Activated CD4-positive, alpha-beta T cell treated with anti-CD3 and anti-CD28 coated beads, Interleukin-10, Interleukin-2, amounts not matched to agents 100 ng/mL and 50 ng/mL, durations not matched to agents 16 hours and 8 hours (primary cell): ENCODE results near the gene STX7.

Experiments used
- DNase-seq: peaks from one replicate; pipeline ENCODE4 v3.0.0-alpha.2; 2020

STX7 gene

GRCh38 chr6:132411296-132411695 lies 101.6 kb downstream of the STX7 start:
- DNase-seq, result no peak

DNA sequence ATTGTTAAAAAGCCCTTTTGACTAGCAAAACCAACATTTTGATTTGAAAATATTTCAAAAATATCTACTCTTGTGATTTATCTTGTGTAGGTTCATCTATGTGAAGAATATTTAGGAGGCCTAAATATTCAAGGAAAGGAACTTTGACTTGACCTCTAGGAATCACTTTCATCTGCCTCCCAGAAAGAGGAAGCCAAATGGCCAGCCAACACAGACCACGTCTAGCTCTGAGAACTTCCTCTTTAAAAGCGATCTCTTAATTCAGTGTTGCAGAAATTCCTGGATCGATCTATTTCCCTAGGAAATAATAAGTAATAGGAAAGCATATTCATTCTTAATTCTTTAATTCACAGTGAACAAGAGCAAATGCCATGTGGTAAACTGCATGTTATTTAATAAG lies 102.1 kb downstream of the STX7 start:
- no peak for DNase-seq

DNA sequence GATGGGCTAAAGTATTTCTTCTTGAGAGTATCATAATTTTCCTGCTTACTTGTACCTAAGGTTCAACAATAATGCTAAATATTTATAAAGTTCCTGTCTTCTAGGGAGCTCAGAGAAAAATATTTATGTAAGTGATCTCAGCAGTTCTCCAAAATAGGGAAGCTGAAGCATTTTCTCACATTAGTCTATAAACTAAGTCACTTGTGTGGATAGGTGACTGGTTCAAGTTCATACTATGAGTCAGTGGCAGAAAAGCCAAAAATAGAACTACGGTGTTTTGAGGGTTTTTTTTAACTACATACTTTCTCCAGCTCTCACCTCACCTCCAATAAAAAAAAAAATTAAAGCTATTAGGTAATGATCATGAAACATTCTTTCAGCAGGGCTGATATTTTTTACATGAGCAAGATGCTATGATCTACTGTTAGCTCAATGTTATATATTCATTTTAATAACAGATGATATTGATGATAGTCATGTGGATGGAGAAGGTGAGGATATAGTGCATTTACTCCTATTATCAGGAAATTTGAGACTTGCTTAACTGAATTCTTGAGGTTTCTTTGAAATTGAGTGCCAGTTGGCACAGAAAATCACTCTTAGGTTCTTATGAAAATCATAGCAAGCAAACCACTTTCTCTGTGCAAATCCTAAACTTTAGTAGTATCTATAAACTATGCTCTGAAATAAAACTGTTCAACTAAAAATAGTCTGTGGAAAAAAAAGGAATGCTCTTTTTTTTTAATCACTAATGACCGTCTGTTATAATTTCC lies 107.6 kb downstream of the STX7 start:
- peak; percentile 31 for DNase-seq

DNA sequence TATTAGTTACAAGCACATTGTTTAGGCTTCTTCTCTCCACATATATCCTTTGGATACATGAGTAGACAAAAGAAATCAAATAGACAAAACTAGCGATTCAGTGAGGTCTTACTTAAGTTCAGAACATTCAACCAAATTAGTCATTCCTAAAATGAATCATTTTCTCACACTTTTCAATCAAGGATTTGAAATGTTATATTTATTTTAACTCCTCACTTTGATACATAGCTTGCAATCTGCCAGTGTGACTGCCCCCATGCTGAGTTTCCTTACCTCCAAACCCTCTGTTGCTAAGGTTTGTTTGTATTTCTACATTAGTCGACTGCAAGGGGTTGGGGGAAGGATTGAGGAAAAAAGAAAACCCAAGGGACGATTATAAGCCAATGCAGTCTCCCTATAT lies 108.2 kb downstream of the STX7 start:
- DNase-seq, result peak; percentile 23

DNA sequence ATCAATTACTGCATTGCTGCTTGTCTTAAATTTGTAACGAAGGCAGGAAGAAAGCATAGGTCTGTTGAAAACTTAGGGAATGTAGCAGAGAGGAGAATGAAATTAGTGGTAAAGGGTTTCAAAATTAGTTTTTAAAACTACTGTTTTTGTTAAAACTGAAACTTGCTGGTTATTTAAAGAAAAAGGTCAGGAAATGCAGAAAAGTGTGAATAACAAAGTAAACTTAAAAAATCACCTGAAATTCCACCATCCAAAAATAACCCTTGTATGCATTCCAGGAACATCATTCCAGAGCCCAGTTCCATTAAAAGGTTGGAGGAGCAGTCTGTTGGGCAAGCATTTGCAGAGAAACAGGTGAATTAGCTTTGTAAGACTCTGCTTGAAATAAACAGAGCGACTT lies 108.6 kb downstream of the STX7 start:
- DNase-seq, result peak; percentile 13

- DNase-seq, result no peak
Observed at GRCh38 chr6:132401618-132402285, 111.2 kb downstream of the STX7 start.

GRCh38 chr6:132400883-132401617 lies 111.9 kb downstream of the STX7 start, which contains the start of gene MOXD1:
MOXD1 (minus strand) TSS chr6:132401475; CDS start chr6:132401426, 49 bp downstream.
- no peak for DNase-seq

GRCh38 chr6:132400555-132400882 lies 112.4 kb downstream of the STX7 start:
- no peak for DNase-seq

GRCh38 chr6:132399376-132400074 lies 113.4 kb downstream of the STX7 start:
- DNase-seq, result no peak
